ENCODE measurements around the gene SNAP91. TPM values are rescaled to one million over a fixed set of nuclear protein-coding genes. Genes with fewer than 3 reads are reported as not detected.
"Not testable (repeated sequence)": the region's sequence is repeated elsewhere in the genome, so short reads cannot be mapped to it uniquely, and the experiment has no call there.

The SNAP91 gene
- total and polyA plus RNA-seq, 12 donors = 0.11 to 20.1 (median 3.3) TPM; not detected in 2

DNA sequence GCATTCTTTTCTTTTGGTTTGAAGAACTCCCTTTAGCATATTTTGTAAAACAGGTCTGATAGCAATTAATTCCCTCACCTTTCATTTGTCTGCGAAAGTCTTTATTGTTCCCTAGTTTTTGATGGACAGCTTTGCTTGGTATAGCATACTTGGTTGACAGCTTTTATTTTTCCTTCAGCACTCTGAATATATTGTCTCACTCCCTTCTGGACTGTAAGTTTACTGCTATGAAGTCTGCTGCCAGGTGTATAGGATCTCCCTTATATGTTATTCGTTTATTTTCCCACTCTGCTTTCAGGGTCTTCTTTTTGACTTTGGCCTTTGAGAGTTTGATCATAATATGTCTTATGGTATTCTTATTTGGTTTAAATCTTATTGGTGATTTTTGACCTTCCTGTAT, 47.7 kb upstream of the SNAP91 start:
- Histone ChIP-seq H3K4me3 (no peak overlapping the region), H3K36me3 (replicated peaks in 1 of 2) (no peaks in the 10 kb centered on the region), H3K27ac (no peak overlapping the region), H3K9me3 (replicated peaks in 1 of 3) (peaks cover 0 to 12% (median 4%) of the 10 kb centered on the region in 3 donors), H3K4me1 (replicated peaks in 1 of 2) (no peaks in the 10 kb centered on the region), H3K27me3 (no peaks in the 10 kb centered on the region)
- no peak for DNase-seq
- intact Hi-C loops (cut with DNase I) = no loop called here
- TF ChIP-seq, protein P1, sequence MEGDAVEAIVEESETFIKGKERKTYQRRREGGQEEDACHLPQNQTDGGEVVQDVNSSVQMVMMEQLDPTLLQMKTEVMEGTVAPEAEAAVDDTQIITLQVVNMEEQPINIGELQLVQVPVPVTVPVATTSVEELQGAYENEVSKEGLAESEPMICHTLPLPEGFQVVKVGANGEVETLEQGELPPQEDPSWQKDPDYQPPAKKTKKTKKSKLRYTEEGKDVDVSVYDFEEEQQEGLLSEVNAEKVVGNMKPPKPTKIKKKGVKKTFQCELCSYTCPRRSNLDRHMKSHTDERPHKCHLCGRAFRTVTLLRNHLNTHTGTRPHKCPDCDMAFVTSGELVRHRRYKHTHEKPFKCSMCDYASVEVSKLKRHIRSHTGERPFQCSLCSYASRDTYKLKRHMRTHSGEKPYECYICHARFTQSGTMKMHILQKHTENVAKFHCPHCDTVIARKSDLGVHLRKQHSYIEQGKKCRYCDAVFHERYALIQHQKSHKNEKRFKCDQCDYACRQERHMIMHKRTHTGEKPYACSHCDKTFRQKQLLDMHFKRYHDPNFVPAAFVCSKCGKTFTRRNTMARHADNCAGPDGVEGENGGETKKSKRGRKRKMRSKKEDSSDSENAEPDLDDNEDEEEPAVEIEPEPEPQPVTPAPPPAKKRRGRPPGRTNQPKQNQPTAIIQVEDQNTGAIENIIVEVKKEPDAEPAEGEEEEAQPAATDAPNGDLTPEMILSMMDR (IDR thresholded peaks at IDR 0.05) = no peak
- no peak for TF ChIP-seq POLR2A (IDR thresholded peaks at IDR 0.05)
- WGBS, 4 donors = 78 to 89% (median 80%) methylated on average over 2 of the region's 2 CpGs

DNA sequence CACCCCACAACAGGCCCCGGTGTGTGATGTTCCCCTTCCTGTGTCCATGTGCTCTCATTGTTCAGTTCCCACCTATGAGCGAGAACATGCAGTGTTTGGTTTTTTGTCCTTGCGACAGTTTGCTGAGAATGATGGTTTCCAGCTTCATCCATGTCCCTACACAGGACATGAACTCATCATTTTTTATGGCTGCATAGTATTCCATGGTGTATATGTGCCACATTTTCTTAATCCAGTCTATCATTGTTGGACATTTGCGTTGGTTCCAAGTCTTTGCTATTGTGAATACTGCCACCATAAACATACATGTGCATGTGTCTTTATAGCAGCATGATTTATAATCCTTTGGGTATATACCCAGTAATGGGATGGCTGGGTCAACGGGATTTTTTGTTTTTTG, 43.5 kb upstream of the SNAP91 start:
- intact Hi-C loops (cut with DNase I); H3K4me1 ChIP-seq (replicated peaks in 1 of 2); H3K36me3 ChIP-seq (replicated peaks in 1 of 2); H3K27me3 ChIP-seq; H3K27ac ChIP-seq; H3K4me3 ChIP-seq; DNase-seq: not testable (repeated sequence)
- WGBS, 4 donors = 74 to 80% (median 78%) methylated on average over 5 of the region's 5 CpGs
- H3K9me3 ChIP-seq (replicated peaks in 1 of 3) = peaks cover 0 to 12% (median 4%) of the 10 kb centered on the region in 3 donors

DNA sequence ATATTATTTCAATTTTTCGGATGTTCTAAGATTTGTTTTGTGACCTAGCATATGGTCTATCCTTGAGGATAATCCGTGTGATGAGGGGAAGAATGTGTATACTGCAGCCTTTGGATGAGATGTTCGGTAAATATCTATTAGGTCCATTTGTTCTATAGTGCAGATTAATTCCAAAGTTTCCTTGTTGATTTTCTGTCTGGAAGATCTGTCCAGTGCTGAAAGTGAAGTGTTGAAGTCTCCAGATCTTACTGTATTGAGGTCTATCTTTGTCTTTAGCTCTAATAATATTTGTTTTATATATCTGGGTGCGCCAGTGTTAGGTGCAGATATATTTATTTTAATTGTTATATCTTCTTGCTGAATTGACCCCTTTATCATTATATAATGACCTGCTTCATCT, 32.2 kb upstream of the SNAP91 start:
- H3K9me3 ChIP-seq (replicated peaks in 1 of 3) = no peaks in the 10 kb centered on the region
- H3K27ac ChIP-seq = no peak overlapping the region
- H3K36me3 ChIP-seq (replicated peaks in 1 of 2) = no peaks in the 10 kb centered on the region
- no peaks in the 10 kb centered on the region for H3K27me3 ChIP-seq
- WGBS, 4 donors = 55 to 72% (median 66%) methylated on average over 4 of the region's 4 CpGs
- TF ChIP-seq, protein P1 (IDR thresholded peaks at IDR 0.05) = no peak
- TF ChIP-seq POLR2A (IDR thresholded peaks at IDR 0.05) = no peak
- intact Hi-C loops (cut with DNase I) = loop anchor here in 1 of 2 donors (2.0 kb wide), 1 partner anchor 30 kb away; no protein-coding TSS in a partner anchor
- DNase-seq = no peak
- no peaks in the 10 kb centered on the region for H3K4me1 ChIP-seq (replicated peaks in 1 of 2)
- H3K4me3 ChIP-seq = no peak overlapping the region

DNA sequence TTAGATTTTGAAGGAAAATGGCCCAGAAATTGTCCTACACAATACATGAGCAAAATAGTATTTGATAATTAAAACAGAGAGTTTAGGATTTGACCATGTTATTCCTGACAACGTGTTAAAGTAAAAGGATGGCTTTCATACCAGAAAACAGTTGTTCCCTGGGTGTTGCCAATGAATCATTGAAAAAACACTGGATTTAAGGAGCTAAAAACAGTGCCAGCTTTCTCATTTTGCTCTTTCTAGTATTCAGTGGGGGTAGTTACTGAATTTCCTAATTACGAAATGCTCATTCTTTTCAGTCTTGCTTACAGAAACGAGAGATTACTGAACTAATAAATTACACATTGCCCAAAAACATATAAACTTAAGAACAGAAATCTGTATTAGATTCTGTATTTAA, 26.6 kb upstream of the SNAP91 start:
- no peak for DNase-seq
- no peak overlapping the region for H3K4me3 ChIP-seq
- no peaks in the 10 kb centered on the region for H3K27me3 ChIP-seq
- 58 to 75% (median 60%) methylated on average over 3 of the region's 3 CpGs for WGBS, 4 donors
- H3K9me3 ChIP-seq (replicated peaks in 1 of 3) = no peaks in the 10 kb centered on the region
- intact Hi-C loops (cut with DNase I) = no loop called here
- TF ChIP-seq, protein P1 (IDR thresholded peaks at IDR 0.05) = no peak
- TF ChIP-seq POLR2A (IDR thresholded peaks at IDR 0.05) = no peak
- H3K4me1 ChIP-seq (replicated peaks in 1 of 2) = no peaks in the 10 kb centered on the region
- no peaks in the 10 kb centered on the region for H3K36me3 ChIP-seq (replicated peaks in 1 of 2)
- no peak overlapping the region for H3K27ac ChIP-seq

DNA sequence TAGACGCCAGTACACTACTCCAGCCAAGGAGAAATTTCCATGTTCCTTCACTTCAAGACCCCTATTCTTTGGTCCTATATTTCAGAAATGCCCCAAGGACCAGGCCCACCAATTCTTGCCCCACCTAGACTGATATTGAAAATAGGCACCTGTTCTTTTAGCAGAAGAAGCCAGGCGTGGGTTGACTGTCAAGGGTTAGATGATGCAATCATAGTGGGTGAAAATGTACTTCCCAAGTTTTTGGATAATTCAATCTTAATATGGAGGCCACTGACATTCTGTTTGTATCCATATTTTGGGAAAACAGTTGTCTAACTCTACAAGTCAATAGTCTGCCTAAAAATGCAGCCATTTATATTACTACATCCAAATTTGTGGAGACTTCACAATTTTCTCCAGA, 21.0 kb upstream of the SNAP91 start:
- Histone ChIP-seq H3K36me3 (replicated peaks in 1 of 2) (no peaks in the 10 kb centered on the region), H3K4me1 (replicated peaks in 1 of 2) (no peaks in the 10 kb centered on the region), H3K27me3 (no peaks in the 10 kb centered on the region), H3K4me3 (no peak overlapping the region), H3K27ac (no peak overlapping the region), H3K9me3 (replicated peaks in 1 of 3) (no peaks in the 10 kb centered on the region)
- TF ChIP-seq, protein P1 (IDR thresholded peaks at IDR 0.05) = no peak
- TF ChIP-seq POLR2A (IDR thresholded peaks at IDR 0.05) = no peak
- 61 to 84% (median 70%) methylated on average over 2 of the region's 2 CpGs for WGBS, 4 donors
- intact Hi-C loops (cut with DNase I) = no loop called here
- DNase-seq = no peak

All from adrenal gland (tissue), 12 donors.